ENCODE measurements around the gene CAMTA1. TPM values are rescaled to one million over a fixed set of nuclear protein-coding genes. Genes with fewer than 3 reads are reported as not detected.

CAMTA1 gene
- total RNA-seq, 1 donor from 2014 or later, result 79.3 TPM

DNA sequence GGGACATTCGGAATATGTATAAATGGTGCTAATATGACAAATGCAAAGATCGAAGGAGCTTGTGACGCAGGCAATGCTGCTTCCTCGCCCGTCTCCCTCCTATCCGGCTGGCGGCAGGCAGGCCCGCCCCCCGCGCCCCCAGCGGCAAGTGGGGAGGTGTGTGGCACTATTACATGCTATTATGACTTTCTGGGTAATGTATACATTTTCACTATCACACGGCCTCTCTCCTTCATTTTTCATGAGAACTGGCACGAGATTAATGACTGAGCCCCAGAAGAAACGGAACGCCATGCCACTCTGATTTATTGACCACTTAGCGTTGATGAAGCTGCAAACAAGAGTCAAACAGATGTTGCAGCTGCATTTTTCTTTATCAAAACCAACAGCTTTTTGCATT is 846.9 kb downstream of the CAMTA1 start:
- no peak for DNase-seq (ENCODE audit: low read depth)

- no peak for DNase-seq (ENCODE audit: low read depth)
Measured at GRCh38 chr1:7632681-7633080, 847.4 kb downstream of the CAMTA1 start.

- no peak for DNase-seq (ENCODE audit: low read depth)
Measured at GRCh38 chr1:7633506-7634245, 848.4 kb downstream of the CAMTA1 start.

DNA sequence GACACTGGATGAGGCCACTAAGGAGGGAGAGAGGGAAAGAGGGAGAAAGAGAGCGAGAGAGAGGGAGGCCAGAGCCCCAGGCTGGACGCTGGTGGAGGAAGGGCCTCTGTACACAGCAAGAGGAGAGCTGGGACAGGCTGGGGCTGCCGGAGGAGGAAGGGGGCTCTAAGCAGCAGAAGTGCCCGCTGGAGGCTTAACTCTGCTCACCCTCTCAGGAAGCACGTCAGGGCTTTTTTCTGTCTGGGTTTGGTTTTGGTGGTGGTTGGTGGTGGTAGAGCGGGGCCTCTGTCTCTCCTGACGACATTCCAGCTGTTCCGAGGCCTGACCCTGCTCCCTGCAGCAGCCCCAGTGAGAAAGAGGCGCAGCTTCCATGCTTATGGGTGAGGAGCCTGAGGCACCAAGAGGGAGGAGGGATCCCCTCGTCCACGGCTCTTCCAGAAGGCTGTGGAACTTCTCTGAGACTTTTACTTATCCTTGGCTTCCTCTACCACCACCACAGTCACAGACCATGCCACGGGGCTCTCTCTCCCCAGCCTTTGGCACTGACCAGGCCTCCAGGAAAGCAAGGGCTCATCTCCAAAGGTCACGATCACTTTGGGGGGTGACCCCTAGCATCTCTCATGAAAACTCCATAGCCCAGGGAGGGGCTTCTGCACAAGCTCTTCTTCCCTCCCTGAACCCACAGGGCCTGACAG is 849.4 kb downstream of the CAMTA1 start:
- no peak for DNase-seq (ENCODE audit: low read depth)

DNA sequence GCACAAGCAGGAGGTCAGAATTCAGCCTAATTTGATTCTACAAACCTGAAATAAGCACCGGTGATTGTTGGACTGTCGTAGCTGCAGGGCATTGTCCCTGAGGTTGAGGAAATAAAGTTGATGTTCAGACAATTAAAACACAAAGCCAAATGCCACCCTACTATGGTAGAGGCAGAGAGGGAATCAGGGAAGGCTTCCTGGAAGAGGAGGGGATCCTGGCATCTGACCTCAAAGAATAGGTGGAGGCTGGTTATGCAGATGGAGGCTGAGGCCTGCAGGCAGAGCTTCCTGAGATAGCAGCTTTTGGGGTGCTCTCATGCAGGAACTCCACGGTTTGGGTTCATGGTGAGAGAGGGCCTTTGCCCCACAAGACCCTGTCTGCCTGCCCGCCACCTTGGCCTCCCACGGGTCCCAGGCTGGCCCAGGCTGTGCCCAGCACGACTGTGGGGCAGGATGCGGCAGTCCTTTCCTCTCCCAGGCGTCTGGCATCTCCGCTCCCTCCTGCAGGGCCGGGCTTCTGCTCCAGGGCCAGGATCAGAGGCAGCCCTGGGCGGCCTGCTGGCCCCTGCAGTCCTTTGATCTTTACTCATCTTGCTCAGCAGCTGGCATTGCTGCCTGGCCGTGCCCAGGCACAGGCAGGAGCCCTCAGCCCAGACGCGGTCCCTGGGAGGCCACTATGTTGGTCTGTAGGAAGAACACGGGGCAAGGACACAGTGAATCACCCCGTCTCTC is 851.7 kb downstream of the CAMTA1 start:
- no peak for DNase-seq (ENCODE audit: low read depth)

DNA sequence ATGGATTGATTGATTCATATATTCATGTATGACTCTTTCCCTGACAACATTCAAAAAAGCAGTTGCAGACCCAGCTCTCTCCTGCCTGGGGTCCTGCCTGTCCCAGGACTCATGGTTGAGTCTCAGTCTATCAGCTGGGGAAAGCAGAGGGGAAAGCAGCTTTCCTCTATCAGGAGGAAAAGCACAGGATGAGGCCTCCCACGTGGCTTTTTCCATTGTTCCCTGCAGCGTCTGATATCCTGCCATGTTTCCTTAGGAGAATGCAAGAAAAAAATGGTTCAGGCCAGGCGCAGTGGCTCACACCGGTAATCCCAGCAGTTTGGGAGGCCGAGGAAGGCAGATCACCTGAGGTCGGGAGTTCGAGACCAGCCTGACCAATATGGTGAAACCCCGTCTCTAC is 852.8 kb downstream of the CAMTA1 start:
- DNase-seq (ENCODE audit: low read depth), result no peak

DNA sequence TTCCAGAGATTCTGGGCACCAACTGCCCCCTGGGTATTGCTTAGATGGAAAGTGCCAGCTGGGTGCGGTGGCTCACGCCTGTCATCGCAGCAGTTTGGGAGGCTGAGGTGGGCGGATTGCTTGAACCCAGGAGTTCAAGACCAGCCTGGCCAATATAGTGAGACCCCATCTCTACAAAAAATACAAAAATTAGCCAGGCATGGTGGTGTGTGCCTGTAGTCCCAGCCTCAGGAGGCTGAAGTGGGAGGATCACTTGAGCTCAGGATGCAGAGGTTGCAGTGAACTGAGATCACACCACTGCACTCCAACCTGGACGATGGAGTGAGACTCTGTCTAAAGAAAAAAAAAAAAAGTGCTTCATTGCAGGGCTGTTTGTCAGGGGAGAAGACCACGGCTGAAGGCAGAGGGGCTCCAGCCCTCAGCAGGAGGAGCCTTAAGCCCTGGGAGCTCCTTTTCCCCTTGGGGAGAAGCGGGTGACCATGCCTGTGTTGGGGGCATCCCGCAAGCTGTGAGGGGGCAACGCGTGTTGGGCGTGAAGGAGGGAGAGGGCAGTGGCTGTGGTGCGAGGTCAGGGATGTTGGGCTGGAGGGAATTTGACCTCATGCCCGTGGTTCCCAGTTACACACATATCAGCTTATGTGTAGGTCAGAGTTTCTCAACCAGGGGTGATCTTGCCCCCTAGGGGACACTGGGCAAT is 854.3 kb downstream of the CAMTA1 start:
- no peak for DNase-seq (ENCODE audit: low read depth)

DNA sequence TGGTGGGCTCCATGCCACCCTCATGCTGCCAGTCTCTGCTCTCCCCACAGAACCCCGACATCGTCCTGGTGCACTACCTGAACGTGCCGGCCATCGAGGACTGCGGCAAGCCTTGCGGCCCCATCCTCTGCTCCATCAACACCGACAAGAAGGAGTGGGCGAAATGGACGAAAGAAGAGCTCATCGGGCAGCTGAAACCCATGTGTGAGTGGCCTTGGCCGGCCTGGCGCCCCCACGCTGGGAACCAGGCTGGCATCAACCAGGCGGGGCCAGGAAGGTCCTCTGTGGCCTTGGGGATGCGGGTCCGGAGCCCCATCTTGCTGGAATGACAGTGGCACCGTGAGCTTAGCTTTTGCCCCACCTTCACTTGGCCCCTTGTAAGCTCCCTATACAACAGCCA is 855.1 kb downstream of the CAMTA1 start:
- no peak for DNase-seq (ENCODE audit: low read depth)

DNA sequence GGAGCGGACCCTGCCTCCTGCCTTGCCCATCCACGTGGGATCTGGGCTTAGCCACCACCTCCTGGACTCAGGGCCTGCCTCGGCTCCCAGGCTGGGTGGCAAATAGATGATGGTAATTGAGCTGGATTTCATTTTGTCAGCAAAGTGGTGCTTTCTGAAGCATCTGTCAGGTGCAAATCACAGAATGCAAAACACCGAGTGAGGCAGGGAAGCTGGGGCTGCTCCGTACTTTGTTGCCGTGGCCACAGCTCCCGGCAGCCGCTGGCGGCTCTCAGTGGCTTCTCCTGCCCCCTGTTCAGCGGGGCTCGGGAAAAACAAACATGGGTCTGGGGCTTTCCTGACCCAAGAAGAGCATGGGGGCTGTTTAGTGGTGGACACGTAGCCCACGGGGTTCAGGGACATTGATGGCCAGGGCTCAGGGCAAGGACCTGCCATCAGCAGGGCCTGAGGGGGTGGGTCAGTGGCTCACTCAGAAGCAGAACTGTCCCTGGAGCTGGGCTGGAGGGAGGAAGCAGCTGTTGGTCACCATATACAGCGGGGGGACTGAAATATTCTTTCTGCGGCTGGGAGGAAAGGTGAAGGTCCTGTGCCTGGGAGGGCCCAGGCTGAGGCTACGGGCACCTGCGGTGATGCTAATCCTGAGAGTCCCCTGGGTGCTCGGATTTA is 855.8 kb downstream of the CAMTA1 start:
- DNase-seq (ENCODE audit: low read depth), result no peak

DNA sequence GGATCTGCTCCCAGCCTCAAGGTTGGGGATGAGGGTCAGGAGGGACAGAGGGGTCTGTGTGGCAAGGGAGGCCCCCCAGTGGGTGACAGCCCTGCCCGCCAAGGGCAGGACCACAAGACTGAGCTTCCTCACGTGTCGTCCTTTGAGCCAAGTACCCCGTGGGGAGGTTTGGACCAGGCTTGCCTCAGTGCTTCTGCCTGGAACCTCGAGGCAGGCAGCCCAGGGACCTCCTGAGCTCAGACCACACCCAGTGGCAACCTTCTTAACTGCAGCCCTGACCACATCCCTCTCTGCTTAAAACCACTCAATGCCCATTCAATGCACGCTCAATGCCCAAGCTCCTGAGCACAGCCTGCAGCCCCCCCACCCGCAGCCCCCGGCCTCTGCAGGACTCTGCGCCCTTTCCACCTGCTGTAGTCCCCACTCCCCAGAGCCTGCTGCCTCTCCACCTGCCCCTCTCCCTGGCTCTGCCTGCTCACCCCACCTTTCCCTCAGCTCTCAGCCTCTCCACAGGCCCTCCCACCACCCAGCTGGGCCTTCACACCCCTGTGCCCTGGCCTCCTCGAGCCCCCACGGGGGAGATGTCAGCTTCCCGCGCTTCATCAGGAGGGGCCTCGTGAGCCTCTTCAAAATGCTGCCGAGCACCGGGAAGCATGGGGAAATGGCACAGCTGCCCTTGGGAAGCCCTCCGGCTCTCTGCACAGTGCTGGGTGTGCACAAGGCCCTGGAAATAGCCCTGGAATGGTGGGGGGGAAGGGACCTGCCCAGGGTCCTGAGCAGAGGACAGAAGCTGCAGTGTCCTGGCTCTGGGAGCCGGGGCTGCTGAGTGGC is 856.5 kb downstream of the CAMTA1 start:
- DNase-seq (ENCODE audit: low read depth), result peak; percentile 13

GRCh38 chr1:7642418-7642704 is 857.1 kb downstream of the CAMTA1 start:
- no peak for DNase-seq (ENCODE audit: low read depth)

GRCh38 chr1:7642781-7643529 is 857.7 kb downstream of the CAMTA1 start:
- peak; percentile 83 for DNase-seq (ENCODE audit: low read depth)

- no peak for DNase-seq (ENCODE audit: low read depth)
Measured at GRCh38 chr1:7643530-7643929, 858.3 kb downstream of the CAMTA1 start.

- no peak for DNase-seq (ENCODE audit: low read depth)
Measured at GRCh38 chr1:7644086-7644485, 858.8 kb downstream of the CAMTA1 start.

GRCh38 chr1:7644961-7645750 is 859.9 kb downstream of the CAMTA1 start:
- DNase-seq (ENCODE audit: low read depth), result peak; percentile 60

DNA sequence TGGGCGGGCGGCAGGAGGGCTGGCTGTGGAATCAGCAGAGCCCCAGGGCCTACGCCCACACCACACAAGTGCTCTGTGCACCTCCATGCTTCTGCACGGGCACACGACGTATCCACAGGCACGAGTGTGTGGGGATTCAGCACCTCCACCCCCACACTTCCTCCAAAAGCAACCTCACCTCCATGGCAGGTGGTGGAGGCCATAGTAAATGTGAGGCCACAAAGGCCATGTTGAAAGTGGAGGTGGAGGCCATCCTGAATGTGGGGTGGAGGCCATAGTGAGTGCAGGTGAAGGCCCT is 860.4 kb downstream of the CAMTA1 start:
- DNase-seq (ENCODE audit: low read depth), result no peak

GRCh38 chr1:7646164-7646563 is 860.9 kb downstream of the CAMTA1 start:
- no peak for DNase-seq (ENCODE audit: low read depth)

DNA sequence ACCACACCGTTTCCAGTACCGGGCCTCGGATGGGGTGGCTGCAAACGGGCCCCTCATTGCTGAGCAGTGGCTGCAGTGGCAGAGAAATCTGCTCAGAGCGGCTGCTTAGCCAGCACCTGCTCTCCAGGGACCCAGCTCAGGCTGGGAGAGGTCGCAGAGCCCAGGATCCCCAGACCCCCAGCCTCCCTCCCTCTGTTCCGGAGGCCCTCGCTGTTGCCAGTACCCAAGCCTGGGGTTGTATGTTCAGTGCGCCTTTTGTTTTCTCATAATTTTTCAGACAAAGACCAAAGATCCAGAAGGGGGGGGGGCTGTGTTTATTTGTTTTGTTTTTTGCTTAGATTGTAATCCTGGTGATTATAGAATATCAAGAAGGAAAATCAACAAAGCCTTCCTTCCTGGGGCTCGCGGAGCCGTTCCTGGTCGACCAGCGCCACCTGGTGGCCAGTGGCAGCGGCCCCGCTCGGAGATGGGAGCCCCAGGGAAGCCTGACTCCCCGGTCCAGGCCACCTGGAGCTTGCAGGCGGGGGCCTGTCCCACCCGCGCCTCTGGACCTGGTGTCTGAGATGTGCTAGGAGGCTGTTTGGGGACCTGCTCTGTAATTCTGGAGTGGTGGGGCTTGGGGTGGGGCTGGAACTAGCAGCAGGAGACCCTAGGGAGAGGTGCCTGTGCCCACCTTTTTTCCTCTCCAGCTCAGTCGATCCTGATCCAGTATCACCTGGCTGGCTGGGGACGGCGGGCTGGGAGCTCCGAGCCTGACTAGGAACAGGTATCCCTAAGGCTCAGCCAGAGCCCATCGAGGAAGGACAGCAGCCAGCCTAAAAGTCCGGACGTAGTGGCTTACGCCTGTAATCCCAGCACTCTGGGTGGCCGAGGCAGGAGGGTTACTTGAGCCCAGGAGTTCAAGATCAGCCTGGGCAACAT is 862.0 kb downstream of the CAMTA1 start:
- DNase-seq (ENCODE audit: low read depth), result peak; percentile 16
